NCI-H187 (cell line): Measurements from ENCODE around the gene GAPDHS.

Experiments used
- DNase-seq, 2 experiments: peaks; one replicate each; lab custom pipeline; 2025; lab: John Stamatoyannopoulos, UW

GAPDHS gene

GRCh38 chr19:35510626-35510964, 22.7 kb upstream of the GAPDHS start:
- no peak for DNase-seq

DNA sequence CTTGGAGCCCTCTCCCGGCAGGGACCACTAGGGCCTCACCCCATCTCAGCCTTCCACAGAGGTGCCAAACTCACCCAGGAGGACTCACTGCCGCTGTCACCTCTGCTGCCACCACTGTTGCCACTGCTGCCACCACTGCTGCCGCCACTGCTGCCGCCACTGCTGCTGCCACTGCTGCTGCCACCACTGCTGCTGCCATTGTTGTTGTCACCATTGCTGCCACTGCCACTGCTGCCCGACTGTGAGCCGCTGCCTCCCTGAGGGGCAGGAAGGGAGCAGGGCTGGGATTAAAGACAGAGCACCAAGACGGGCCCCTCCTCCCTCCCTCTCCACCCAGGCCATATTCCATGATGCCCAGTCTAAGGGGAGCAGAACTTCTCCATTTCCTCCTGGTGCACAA, 21.9 kb upstream of the GAPDHS start:
- DNase-seq: no peak

DNA sequence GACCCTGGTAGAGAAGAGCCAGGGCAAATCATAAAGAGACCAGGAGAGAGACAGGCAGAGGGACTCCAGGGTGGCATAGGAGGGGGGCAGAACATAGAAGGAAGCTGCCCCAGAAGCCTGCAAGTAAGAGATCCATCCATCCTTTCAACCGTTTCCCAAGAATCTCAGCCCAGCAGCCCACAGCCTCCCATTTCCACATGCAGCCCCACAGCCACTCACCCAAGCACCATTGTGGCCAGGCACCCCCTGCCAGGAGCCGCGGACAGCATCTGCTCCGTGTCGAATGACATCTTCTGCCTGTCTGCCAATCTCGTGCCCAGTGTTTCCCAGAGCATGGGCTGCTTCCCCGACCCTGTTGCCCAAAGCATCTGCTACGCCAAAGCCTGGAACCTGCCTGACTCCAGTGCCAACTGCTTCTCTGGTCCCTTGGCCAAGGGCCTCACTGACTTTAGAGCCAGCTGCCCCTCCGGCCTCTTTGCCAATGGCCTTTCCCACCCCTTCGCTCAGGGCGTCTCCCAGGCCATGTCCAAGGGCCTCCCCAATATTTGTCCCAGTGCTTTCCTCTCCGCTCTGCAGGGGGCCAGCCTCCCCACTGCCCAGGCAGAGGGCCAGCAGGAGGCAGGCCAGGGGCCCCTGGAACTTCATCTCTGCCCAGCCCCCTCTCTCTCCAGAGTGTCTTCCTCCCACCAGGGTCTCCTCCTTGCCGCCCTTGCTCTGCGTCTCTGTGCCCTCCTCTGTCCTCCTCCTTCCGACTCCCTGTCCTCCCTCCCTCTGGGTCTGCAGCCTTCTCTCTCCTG, 20.2 kb upstream of the GAPDHS start:
- no peak for DNase-seq

- DNase-seq: no peak
Measured at GRCh38 chr19:35513628-35514281, 19.5 kb upstream of the GAPDHS start, which contains the start of gene DMKN. Gene DMKN (minus strand): TSS chr19:35513649. CDS start chr19:35513475, 174 bp downstream.

DNA sequence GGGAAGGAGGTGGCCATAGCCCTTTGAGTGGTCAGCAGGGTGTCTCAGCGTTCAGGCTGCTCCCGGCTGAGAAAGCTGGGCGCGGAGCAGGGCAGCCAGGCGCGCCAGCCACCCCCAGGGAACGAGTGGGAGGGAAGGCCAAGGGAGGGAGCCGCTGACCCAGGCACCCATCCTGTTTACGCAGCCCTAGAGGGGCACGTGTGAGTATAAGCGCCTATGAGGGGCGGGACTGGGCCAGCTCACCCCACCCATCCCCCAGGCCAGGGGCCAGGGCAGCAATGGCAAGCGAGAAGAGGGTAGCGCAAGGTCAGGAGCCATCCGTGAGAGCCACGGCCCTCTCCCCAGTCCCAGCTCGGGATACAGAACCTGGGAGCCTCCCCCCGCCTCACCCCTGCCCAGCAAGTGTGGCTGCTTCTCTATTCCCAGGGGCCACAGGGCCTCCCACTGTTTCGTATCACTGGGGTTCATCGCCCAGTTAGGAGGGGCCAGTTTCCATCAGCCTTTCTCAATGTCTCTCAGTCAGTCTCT, 18.9 kb upstream of the GAPDHS start:
- DNase-seq: no peak

DNA sequence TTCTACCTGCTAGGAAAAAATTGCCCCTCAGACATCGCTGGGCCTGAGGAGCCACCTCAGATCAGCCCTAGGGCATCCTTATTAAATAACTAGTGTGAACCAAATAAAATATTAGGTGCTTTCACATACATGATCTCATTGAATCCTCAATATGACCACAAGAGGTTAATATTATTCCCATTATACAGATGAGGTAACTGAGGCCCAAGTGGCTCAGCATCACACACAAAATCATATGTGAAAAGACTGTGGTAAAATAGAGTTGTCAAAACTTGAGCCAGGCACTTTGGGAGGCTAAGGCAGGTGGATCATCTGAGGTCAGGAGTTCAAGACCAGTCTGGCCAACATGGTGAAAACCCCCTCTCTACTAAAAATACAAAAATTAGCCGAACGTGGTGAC, 16.9 kb upstream of the GAPDHS start:
- no peak for DNase-seq

- no peak for DNase-seq
Measured at GRCh38 chr19:35517342-35517741, 15.9 kb upstream of the GAPDHS start.

DNA sequence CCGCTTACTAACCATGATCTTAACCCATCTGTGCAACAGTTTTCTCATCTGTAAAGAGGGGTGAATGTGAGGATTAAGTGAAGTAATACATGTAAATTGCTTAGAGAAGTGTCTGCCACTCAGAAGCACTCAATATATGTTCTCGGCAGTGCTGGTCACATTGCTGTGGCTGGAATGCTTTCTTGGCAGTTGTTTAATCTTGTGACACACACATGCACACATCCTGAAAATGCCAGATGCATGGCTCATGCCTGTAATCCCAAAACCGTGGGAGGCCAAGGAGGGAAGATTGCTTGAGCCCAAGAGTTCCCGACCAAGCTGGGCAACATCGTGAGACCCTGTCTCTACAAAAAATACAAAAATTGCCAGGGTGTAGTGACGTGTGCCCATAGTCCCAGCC, 14.9 kb upstream of the GAPDHS start:
- DNase-seq: no peak

GRCh38 chr19:35519291-35519690, 14.0 kb upstream of the GAPDHS start:
- DNase-seq: no peak

DNA sequence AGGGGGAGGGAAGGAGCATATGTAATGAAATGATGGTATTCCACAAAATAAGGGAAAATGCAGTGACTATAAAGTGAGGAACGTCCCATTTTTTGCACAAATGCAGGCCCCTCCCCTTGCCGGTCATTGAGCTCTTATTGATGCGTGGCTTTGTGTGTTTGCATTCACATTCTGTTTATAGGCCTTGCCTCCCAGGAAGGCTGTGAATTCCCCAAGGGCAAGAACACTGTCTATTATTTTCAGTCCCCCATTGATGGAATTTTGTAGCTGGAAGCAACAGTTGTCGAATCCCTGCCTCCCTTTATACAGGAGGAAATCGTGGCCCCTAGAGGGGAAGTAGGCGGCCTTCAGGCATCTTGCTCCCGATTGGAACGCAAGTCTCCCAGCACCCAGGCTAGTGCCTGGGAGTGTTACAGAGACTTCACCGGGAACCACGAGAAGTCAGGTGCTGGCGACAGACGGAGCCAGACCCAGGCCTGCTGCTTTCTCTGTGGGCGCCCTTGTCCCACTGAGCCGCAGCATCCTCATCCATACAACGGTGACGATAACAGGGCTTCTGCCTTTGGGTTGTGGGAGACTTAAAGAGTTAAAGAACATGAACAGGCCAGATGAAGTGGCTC, 12.0 kb upstream of the GAPDHS start:
- DNase-seq: no peak

DNA sequence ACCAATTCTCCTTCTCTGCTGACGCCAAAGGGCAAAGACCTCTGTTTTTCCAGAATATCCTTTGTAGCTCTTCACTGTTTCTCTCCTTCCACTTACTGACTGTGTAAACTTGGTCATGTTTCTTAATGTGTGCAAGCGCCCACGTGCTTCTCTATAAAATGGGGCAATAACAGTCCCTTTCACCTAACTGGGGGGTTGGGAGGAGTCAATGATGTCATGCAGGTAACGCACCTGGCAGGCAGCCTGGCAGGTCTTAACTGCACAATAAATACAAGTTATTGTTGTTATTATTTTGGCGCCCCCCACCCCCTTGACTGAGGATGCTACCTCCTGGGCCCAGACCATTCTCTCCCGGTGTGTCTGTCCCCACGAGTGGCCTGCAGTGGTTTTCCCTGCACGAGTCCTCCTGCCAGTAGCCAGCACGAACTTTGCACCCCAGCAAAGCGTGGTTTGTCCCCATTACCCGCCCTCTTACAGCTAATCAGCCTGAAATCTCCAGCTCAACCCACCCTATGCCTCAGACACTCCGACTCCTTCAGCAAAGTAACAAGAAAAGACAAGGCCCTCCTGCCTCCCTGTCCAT, 10.4 kb upstream of the GAPDHS start:
- DNase-seq: no peak

GRCh38 chr19:35524181-35524837, 8.9 kb upstream of the GAPDHS start:
- no peak for DNase-seq

DNA sequence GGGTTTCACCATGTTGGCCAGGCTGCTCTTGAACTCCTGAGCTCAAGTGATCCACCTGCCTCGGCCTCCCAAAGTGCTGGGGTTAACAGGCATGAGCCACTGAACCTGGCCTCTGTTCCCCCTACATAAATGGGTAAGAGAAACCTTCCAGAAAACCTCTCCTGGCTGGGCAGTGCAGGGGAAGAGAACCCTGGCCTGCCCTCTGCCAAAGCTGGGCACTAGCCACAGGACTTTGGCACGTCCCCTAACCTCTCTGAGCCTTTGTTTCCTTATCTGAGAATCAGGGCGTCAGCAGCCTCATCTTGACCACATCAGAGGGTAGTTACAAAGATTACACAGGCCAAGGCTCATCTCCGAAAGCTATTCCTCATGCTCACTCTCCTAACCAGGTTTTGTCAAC, 7.4 kb upstream of the GAPDHS start:
- no peak for DNase-seq

- no peak for DNase-seq
Measured at GRCh38 chr19:35528218-35529038, 4.8 kb upstream of the GAPDHS start, which contains the start of gene SBSN. Gene SBSN (minus strand): TSS chr19:35528311. CDS start chr19:35528281, 30 bp downstream.

- DNase-seq: no peak
Measured at GRCh38 chr19:35529241-35530218, 3.7 kb upstream of the GAPDHS start.

DNA sequence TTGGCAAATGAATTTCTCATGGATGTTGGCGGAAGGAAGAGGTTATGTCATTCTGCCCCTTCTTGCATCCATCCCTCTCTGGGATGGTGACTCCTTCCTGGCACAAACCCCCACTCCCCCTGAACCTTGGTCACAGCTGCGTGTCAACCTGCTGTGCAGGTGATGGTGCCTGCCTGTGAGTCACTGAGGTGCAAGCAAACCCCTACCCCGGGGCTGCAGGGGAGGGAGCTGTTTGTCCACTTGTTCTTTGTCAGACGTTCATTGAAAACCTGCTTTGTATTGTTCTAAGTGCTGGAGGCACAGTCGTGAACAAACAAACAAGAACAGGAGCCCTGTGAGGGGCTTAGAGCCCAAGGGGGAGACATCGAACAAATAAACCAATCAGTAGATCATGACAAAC, 2.0 kb upstream of the GAPDHS start:
- DNase-seq: no peak

DNA sequence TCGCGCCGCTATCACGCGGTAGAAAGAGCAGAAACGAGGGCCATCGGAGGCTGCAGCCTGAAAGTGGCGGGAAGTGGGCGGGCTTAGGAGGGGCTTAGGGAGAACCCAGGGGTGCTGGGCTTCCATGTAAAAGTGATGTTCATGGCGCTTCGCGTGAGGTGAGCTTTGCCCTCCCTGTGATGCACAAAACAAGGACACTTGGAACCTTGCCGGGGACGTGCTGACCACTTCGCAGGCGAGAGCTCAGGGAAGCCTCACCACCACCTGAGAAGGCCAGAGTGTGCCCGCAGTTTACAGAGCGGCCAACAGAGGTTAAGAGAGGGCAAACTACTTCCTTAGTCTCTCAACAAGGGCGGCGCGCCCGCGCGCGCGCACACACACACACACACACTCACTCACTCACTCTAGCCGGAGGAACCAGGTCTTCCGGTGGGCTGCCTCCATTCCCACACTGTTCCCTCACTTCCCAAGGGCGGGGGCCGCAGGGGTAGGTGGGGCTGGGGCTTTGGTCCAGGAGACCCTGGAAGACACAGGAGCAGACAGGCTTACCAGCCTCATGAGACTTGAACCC, 651 bp downstream of the GAPDHS start:
- no peak for DNase-seq

DNA sequence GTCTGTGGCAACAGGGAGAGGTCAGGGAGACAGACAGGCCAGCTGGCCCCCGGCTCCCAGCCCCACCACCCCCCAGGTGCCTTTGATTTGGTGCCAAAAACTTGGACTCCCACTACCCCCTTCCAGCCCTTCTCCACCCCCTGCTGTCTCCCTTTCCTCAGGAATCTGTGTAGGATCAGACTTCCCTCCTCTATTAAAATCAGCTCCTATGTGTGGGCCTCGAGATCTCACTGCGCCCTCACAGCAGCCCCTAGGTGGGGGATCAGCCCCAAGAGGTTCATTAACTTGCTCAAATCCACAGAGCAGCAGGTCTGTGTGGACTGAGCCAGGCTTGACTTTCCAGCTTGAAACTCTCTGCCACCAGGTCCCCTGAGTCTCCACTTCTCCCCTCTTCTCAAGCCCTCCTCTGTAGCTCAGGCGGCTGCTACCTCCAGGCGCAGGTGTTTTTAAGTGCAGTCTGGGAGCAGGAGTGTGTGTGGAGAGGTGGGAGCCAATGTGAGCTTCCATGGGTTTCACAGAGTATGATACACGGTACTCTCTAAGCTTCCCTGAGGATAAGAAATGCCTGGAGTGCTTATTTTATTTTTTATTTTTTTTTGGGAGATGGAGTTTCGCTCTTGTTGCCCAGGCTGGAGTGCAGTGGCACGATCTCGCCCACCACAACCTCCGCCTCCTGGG, 1.7 kb downstream of the GAPDHS start:
- DNase-seq: no peak

- no peak for DNase-seq
Measured at GRCh38 chr19:35539314-35539713, 6.1 kb downstream of the GAPDHS start.
